Tibial nerve (tissue), 4 donors: ENCODE data around the gene MT1F.

Experiments
- EP300 ChIP-seq, 2 donors: sonication (generic); formaldehyde crosslinking; IDR thresholded peaks; one replicate each; pipeline ENCODE4 v1.6.1; 2017; ENCODE audit warnings: antibody characterized with exemption in 2 of 2, mild to moderate bottlenecking in 1 of 2
- POLR2A ChIP-seq, 2 donors: fragments of 450-650 bp; IDR thresholded peaks; one replicate each; pipeline ENCODE4 v1.6.1; 2017; ENCODE audit warnings: antibody characterized with exemption in 2 of 2, mild to moderate bottlenecking in 2 of 2, moderate library complexity in 2 of 2
- TF ChIP-seq, protein P1 (sequence below), 5 experiments: fragments of 200-600 bp in 3 of 5; fragments of 450-650 bp in 2 of 5; sonication (generic) in 3 of 5; IDR thresholded peaks; one replicate each; pipeline ENCODE4 v1.5.1; 2016 to 2019; ENCODE audit warnings: antibody characterized with exemption in 5 of 5, mild to moderate bottlenecking in 3 of 5, moderate library complexity in 2 of 5

DNA sequence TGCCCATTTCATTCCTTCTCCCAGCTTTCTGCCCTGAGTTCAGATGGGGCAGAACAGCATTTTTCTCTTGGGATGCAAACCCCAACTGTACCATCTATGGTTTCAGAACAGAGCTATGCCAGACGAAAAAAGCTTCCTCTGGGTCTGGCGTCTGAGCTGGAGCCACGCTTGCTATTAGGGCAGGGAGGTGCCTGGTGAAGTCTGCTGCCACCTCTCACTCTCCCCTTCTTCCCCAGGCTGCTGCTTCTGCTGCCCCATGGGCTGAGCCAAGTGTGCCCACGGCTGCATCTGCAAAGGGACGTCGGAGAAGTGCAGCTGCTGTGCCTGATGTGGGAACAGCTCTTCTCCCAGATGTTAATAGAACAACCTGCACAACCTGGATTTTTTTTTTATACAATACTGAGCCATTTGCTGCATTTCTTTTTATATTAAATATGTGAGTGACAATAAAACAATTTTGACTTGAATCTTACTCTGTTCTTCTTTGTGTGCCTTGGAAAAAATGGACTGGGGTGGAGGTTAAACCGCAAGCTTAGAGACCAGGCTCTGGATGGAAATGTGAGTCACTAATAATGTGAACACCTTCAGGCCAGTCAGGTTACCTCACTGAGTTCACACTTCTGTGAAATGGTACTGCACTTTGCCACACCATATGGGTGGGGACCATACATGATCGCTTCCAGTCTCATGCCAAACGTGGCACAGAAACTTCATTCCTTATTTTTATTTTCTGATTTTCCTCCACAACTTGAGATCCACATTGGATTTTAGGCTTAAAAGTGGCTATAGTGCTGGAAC lies 20.9 kb upstream of the MT1F start:
- TF ChIP-seq, protein P1, sequence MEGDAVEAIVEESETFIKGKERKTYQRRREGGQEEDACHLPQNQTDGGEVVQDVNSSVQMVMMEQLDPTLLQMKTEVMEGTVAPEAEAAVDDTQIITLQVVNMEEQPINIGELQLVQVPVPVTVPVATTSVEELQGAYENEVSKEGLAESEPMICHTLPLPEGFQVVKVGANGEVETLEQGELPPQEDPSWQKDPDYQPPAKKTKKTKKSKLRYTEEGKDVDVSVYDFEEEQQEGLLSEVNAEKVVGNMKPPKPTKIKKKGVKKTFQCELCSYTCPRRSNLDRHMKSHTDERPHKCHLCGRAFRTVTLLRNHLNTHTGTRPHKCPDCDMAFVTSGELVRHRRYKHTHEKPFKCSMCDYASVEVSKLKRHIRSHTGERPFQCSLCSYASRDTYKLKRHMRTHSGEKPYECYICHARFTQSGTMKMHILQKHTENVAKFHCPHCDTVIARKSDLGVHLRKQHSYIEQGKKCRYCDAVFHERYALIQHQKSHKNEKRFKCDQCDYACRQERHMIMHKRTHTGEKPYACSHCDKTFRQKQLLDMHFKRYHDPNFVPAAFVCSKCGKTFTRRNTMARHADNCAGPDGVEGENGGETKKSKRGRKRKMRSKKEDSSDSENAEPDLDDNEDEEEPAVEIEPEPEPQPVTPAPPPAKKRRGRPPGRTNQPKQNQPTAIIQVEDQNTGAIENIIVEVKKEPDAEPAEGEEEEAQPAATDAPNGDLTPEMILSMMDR (IDR thresholded peaks at IDR 0.05): no peak
- TF ChIP-seq POLR2A (IDR thresholded peaks at IDR 0.05): no peak
- TF ChIP-seq EP300 (IDR thresholded peaks at IDR 0.05): no peak
